Stimulated activated CD4-positive, alpha-beta T cell treated with anti-CD3 and anti-CD28 coated beads, Interleukin-12 subunit alpha, Interleukin-12 subunit beta, amount 100 ng/mL, for 24 hours (primary cell): ENCODE data around the gene AKAP6.

ENCODE experiments used
- DNase-seq, 2 experiments: peaks; one replicate each; pipeline ENCODE4 v3.0.0-alpha.2; 2020; ENCODE audit warnings: low read depth in 2 of 2

AKAP6 gene

DNA sequence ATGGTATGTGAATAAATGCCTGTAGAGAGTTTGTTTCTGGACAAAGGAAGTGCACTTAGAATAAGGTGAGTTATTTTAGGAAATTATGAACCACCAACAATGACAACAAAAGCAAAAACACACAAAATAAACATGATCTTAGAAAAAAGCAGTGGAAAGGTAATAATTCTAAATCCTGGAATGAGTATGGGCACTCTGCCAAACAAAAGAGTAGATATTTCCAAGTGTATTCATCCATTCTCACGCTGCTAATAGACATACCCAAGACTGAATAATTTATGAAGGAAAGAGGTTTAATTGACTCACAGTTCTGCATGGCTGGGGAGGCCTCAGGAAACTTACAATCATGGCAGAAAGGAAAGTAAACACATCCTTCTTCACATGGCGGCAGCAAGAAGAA lies 340.3 kb downstream of the AKAP6 start:
- no peak for DNase-seq

DNA sequence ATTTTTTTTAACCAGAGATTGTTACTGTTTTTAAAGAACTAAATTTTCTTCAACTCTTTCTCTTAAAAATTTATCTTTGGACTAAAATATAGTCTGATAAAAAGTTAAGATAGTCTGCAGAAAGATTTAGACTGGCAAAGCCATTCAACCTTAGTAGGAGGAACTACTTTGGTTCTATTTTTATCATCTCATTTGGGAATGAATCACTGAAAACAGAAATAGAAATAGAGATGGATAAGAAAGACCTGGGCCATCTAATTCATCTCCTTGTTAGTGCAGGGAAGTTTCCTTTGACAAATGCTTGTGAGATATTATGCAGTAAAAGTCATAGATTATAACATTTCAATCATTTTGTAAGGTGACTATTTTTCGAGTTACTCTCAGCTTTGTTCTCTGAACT lies 346.3 kb downstream of the AKAP6 start:
- no peak for DNase-seq

DNA sequence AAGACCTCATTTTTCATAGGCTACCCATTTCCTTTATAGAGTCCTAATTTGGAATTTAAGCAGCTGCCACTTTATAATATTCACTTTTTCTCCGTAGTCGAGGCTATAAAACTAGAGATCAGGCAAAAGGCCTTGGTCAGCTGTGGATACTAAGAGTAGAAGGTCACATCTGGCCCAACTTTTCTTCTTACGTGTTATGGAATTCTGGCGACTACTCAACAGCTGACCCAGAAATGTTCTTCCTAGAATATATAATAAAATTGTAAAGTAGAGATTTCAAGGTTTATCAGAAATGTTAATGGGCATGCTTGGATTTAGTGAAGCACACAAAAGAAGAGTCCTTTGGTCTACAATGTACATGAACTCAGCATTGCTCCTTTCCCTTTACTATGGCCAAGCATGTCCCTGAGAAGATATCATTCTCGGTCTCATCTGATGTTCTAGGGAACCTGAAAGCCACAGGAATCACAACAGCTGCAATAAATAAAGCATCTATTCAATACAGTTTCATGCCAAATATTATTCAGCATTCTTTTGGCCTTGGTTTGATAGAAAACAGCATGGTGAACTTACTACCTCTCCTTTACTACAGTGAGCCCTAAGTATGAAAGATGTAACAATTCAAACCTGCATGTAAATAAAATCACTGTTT lies 348.2 kb downstream of the AKAP6 start:
- DNase-seq, result no peak

DNA sequence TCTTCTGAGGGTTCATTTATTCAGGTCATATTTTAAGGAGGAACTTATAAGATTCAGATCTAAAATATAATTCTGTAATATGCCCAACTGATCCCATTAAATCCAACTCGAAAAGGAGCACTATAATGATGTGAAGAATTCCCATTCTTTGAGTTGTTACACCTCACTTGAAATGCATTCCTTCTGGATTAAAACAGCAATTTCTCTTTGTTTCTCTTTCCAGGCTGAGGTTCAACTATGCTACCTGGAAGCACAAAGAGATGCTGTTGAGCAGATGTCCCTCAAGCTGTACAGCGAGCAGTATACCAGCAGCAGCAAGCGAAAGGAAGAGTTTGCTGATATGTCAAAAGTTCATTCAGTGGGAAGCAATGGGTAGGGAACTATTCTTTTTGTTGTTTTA lies 349.0 kb downstream of the AKAP6 start:
- DNase-seq, result no peak

DNA sequence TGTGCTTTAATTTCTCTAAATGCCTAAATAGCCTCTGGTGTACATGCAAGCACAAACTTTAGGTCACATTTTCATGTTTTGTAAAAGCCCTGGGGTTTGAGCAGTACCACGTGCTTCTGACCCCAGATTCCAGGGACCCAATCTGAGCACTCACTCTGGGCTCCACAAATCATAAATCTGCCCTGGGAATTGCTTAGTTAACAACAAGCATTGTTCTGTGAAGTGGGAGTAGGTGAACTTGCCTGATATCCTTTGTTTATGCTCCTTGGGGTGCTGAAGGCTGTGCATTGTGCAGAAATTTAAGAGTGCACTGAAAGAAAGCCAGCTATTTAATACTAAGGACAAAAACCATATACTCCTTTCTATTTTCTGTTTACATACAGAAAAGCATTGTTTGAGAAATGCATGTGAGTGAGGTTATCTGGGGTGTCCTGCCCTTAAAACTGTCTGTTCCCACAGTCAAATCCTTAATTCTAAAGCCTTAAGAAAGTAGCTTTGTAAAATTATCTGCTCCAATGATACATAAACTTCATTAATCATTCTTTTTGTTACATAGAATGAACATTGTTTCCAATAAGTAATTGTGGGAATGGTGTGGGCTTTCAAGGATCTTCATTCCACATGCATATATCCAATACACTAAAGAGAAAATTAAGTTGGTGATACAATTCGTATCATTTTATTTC lies 351.0 kb downstream of the AKAP6 start:
- DNase-seq, result no peak

DNA sequence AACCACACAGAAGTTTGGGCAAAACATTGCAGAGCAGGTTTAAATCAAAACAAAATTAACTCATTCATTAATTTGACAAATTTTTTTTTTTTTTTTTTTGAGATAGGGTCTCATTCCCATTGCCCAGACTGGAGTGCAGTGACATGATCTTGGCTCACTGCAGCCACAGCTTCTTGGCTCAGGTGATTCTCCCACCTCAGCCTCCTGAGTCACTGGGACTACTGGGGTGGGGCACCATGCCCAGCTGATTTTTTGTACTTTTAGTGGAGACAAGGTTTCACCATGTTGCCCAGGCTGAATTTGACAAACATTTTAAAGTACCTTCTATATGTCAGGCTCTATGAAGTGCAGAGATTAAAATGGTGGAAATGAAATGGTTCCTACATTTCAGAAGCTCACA lies 352.5 kb downstream of the AKAP6 start:
- no peak for DNase-seq

DNA sequence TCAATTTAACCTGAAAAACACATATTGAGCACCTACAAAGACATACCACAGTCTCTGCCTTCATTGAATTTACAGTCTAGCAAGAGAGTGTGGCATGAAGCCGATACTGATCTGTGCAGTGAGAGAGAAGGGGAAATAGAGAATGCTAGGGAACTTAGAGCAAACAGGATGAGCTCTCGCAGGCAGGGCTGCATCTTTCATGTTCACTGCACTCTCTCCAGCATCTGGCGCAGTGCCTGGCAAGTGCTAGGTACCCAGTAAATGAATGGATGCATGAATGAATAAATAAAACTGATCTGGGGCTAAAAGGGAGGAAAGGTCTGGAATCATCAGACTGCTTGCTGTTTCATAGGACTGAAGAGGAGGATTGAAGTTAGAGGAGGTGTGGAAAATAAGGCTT lies 353.1 kb downstream of the AKAP6 start:
- no peak for DNase-seq

DNA sequence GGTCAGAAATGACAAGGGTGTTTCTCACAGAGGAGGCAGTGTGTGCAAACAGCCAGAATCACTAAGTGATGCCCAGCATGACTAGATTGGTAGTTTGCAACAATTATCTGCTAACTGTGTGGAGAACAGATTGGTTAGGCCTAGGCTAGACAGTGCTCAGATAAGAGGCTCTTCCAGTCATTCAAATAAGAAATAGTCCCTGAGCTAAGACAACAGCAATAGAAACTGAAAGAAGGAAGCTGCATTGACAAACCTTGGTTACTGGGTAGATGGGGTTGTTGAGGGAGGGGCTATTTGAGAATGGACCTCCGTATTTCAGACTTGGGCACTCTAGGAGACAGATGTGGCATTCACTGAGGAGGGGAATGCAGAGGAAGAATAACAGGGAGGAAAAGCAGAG lies 354.6 kb downstream of the AKAP6 start:
- DNase-seq, result no peak

DNA sequence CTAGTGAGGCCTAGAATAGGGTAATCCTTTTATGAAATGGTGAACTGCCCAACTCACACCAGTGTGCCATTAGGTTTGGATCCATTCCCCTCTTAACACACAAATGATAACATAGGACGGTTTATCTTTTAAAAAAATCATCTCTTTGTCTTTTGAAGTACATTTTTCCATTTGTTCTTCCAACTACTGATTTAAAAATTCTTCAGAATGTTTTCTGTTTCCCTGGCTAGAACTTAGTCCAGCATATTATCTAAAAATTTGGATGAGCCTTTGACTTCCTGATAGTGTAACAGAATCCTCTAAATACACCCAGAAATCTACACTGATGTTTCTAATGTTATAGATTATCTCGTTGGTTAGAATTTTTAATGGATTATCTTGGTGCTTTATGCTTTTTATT lies 359.8 kb downstream of the AKAP6 start:
- DNase-seq, result no peak

DNA sequence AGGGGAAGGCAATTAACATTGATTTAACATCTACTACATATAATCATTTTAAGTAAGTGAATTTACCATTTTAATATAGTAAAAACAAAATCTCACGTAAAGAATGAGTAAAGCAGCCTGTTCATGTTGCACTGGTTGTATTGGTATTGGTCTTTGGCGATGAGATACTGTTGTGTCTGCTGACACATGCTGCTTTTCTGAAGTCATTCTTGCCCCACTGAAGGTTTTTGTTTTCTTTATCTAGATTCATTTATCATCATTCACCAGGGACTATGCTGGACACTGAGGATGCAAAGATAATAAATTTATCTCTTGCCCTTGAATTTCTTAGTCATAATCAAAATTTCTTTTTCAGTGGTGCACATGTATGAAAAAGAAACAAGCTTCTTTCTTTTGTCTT lies 363.3 kb downstream of the AKAP6 start:
- DNase-seq, result no peak

DNA sequence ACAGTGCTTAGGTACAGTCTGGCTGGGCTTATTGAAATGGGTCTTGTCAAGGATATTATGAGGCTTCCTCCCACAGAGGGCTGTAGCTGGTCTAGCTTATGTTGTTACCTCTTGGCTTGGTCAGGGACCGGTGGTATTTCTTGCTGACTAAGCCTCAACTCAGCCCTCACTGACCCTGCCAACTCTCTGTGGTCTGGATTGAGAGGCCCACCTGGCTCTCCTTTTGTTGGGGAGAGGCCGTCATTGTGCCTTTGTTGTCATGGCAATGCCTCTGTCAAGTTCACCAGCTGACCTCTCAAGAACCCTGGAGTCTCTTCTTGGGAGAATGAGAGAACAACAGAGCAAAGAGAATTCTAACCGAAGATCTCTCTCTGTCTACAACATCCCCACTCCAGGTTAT lies 364.0 kb downstream of the AKAP6 start:
- DNase-seq, result no peak

DNA sequence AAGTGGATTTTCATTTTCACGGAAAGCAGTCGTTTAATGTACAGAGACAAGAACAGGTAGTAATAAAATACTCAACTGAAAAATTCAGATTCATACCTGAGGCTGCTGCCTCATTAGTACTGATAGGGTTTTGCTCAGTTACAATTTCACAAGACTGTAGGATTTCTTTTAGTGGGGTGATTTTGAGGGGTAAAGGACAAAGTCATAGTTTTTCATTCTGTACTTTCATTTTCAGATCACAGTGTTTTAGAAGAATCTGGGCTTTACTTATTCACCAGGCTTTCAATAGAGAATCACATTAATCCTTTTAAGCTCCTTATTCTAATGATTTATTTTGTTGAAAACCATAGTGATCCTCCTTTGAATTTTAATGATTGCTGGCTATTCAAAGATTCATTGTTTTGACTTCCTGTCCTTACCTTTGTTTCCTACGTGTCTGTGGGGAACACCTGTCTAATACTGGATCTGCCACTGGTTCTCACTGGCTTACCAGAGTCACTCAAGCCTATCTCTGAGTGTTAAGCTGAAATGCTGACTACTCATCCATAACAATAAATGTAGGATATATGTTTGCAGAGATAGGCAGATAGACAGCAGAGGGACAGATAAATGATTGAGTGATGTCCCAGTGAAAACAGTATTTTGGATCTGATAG lies 365.8 kb downstream of the AKAP6 start:
- DNase-seq, result no peak

DNA sequence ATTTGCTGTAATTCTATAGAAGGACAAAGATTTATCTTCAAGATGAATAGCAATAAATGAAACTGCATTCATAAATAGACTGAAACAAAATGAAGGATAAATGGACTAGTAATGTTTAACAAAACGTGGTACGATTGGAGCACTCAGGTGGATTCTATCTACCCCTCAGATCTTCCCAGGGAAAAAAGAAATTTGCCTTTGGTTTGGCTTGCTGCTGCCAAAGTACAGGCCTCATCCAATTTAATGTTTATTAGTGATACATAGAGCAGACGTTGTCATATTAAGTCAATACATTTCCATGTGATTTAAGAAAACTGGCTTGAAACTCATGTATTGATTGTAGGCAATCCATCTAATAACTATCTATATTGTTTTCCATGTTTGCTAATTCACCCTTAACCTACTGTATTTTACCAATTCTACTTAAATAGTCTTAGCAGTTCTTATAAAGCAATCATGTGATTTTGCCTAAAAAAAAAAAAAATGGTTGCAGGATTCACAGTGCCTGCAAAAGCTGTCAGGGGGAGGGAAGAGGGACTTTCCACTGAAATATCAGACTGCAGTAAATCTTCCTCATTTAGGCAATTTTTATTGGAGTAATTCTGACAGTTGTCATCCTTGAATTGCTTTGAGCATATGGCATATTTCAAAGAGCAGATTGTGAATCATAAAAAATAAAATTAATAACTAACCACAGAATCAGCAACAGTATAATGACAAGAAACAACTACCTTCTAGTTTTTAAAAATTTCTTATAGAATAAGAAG lies 367.4 kb downstream of the AKAP6 start:
- DNase-seq, result no peak

DNA sequence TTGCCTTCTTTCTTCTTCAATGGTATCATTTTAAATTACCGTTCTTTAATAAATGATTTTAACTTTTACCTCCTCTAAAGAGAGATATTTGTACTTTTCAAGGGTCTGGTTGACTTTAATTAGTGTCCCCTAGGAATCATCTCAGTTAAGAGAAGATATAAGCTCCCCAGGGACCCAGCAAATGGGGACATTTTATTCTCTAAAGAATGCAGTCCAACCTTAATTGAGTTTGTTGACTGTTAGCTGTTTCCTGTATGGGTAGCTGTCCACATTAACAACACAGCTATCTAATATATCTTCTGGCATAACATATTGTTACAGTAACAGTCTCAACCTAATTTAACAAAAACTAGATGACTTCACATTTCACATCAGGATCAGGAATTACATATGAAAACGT lies 368.0 kb downstream of the AKAP6 start:
- no peak for DNase-seq

DNA sequence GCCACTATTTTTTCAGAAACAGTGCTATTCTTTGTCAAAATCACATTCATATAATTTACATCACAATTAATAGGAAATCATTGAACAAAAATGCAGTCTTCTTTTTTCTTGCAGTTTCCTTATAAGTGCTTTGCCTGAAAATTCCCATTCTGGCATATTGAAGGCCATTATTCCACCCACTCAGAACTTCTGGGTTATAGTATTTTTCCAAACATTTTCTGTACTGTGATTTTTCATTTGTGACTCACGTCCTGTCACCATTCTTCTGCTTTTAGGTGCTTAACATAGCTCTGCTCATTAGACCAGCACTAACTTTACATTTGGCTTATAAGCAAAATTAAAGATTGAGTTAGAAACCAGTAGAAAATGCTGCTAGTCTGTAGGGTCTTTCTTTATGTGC lies 368.6 kb downstream of the AKAP6 start:
- DNase-seq, result no peak

DNA sequence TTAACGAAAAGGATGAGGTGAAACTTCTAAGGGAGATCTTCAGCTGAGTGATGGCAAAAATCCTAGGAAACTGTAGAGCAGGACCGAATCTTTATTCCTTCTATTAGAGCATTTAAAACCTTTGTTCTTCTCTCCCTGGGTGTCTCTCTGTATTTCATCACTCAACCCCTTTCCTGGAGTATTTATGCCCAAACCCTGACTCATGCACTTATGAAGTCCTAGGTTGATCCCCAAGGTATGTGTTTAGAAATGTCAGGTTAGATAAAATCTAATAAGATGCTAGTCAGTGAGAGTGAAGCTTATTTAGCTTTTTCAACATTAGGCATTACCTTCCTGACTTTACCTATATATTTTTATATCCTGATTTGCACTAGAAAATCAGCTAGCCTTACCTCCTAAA lies 369.7 kb downstream of the AKAP6 start:
- DNase-seq, result no peak

DNA sequence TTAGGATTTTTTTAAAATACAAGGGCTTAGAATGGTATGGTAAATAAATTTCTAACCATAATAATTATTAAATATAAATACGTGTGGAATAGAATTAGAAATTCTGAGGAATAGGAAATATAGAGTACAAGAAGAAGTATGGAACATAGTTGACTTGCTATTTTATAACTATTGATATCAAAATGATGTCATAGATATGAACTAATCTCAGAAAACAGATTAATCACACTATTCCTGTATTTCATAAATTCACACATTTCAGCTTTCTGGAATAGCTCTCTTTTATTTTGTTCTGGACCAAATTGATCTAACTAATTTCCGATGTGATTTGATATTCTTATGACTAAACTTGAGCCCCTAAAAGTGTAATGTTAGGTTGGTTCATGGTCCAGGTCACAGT lies 372.4 kb downstream of the AKAP6 start:
- DNase-seq, result no peak

DNA sequence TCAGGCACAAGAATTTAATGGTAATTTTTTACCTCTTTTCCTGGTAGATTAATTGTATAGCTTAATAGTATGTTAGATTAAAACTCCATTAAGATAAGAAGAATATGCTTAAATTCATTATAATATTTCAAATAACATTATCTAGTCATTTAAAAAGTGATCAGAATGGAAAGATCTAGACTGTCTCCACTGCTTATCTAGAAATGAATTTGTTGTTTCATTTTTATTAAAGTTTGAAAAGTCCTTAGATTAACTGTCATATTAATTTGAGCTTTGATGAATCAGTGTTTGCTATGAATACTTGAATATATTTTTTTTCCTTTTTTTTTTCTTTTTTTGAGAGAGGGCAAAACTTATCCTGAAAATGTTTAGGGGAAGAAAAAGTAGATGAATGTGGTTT lies 373.0 kb downstream of the AKAP6 start:
- no peak for DNase-seq

DNA sequence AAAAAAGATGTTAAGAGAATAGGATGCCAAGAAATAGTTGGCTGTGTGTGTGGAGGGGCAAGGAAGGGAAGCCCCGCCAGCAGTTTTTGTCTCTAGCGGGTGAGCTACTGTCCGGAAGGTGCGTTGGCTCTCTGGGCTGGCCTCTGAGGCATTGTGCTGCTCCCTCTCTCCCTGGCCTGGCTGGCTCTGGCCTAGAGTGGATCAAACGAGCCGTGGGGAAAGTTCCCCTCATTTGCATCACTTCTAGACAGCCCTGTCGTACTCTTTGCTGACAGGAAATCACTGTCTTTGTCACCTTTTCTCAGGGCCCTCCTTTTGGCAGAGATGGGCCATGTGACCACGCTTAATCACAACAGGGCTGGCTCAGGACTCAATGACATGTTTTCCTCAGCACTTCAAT lies 373.5 kb downstream of the AKAP6 start:
- peak; percentile 0 for DNase-seq

DNA sequence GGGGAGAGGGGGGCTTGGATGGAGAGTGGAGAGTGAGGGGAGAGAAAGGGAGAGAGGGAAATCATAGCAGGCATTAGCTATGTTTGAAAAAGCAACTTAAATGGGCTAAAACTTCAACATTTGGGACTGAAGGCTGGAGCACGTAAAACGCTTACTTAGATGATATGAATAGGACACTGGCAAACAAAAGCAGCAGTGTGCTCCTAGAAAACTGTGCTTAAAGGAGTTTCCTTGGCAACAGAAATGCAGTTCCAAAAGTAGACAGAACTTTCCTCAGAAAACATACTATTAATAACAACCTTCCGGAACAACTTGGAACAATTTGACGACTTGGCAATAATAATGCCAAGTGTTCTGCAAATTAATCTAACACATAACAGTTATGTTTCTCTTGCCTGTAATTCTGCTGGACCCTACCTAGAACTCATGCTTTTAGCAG lies 374.1 kb downstream of the AKAP6 start:
- DNase-seq, result no peak

DNA sequence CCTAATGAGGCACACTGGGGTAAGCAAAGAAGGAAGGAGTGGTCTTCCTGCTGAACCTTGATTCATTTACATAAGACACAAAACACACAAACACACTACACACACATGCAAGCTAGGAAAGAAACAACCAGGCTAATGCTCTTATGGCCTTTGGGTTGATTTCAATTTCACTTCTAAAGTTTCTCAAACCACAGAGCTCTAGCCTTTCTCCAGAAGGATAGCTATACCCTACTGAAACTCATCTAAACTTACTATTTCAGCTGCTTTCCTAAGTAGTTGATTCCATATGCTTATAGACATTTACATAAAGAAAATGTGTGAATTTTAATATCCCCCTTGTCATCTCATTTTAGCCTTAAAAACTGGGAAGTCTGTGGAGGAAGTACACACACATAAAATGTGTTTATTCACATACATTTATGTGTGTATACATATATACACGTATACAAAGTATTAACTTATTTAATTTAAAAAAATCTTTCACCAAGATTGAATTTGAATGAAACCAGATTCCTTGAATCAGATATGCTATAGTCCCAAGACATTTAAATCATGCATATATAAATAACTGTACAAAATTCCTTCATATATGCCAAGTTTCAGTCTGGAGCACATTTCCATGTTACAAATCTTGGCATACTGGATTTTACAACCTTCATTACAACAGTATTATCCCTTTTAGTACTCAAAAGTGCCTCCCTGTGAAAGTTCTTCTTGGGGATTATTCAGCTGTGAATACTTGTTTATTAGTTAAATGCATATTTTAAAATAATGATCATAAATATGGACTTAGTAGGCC lies 377.8 kb downstream of the AKAP6 start:
- no peak for DNase-seq
